ENCODE results near the gene ELF2.

ELF2 gene

GRCh38 chr4:139154538-139154937, 22.5 kb downstream of the ELF2 start:
- Histone ChIP-seq H3K9me3 (ENCODE audit: control insufficient read depth, low read length) (no peaks in the 10 kb centered on the region), H3K4me3 (ENCODE audit: low read length) (no peak overlapping the region), H3K27me3 (replicated peaks; ENCODE audit: control insufficient read depth, insufficient read depth, low read length) (no peaks in the 10 kb centered on the region), H3K36me3 (ENCODE audit: control insufficient read depth, insufficient read depth, low read length, severe bottlenecking) (no peaks in the 10 kb centered on the region), H3K9ac (ENCODE audit: low read length) (no peak overlapping the region), H3K4me1 (ENCODE audit: control insufficient read depth, insufficient read depth, low read length) (peaks cover 4% of the 10 kb centered on the region)
- DNase-seq (ENCODE audit: low read depth): no peak

GRCh38 chr4:139154134-139154421, 22.9 kb downstream of the ELF2 start:
- Histone ChIP-seq H3K36me3 (ENCODE audit: control insufficient read depth, insufficient read depth, low read length, severe bottlenecking) (no peaks in the 10 kb centered on the region), H3K4me3 (ENCODE audit: low read length) (no peak overlapping the region)
- no peak for DNase-seq (ENCODE audit: low read depth)

GRCh38 chr4:139153411-139154133, 23.4 kb downstream of the ELF2 start:
- Histone ChIP-seq H3K36me3 (ENCODE audit: control insufficient read depth, insufficient read depth, low read length, severe bottlenecking) (no peaks in the 10 kb centered on the region), H3K4me3 (ENCODE audit: low read length) (no peak overlapping the region)

More at GRCh38 chr4:139154134-139154421, 22.9 kb downstream of the ELF2 start:
- H3K27me3 ChIP-seq (replicated peaks; ENCODE audit: control insufficient read depth, insufficient read depth, low read length): no peaks in the 10 kb centered on the region
- peaks cover 4% of the 10 kb centered on the region for H3K4me1 ChIP-seq (ENCODE audit: control insufficient read depth, insufficient read depth, low read length)
- no peaks in the 10 kb centered on the region for H3K9me3 ChIP-seq (ENCODE audit: control insufficient read depth, low read length)
- no peak overlapping the region for H3K9ac ChIP-seq (ENCODE audit: low read length)

GRCh38 chr4:139152249-139152648, 24.8 kb downstream of the ELF2 start:
- no peak for DNase-seq (ENCODE audit: low read depth)
- no peaks in the 10 kb centered on the region for H3K9me3 ChIP-seq (ENCODE audit: control insufficient read depth, low read length)
- H3K9ac ChIP-seq (ENCODE audit: low read length): no peak overlapping the region
- no peaks in the 10 kb centered on the region for H3K36me3 ChIP-seq (ENCODE audit: control insufficient read depth, insufficient read depth, low read length, severe bottlenecking)
- H3K27me3 ChIP-seq (replicated peaks; ENCODE audit: control insufficient read depth, insufficient read depth, low read length): no peaks in the 10 kb centered on the region
- no peak overlapping the region for H3K4me3 ChIP-seq (ENCODE audit: low read length)
- peaks cover 4% of the 10 kb centered on the region for H3K4me1 ChIP-seq (ENCODE audit: control insufficient read depth, insufficient read depth, low read length)

More at GRCh38 chr4:139153411-139154133, 23.4 kb downstream of the ELF2 start:
- Histone ChIP-seq H3K27me3 (replicated peaks; ENCODE audit: control insufficient read depth, insufficient read depth, low read length) (no peaks in the 10 kb centered on the region), H3K9me3 (ENCODE audit: control insufficient read depth, low read length) (no peaks in the 10 kb centered on the region), H3K4me1 (ENCODE audit: control insufficient read depth, insufficient read depth, low read length) (peaks cover 4% of the 10 kb centered on the region), H3K9ac (ENCODE audit: low read length) (no peak overlapping the region)
- peak; percentile 51 for DNase-seq (ENCODE audit: low read depth)

GRCh38 chr4:139146926-139147629, 29.9 kb downstream of the ELF2 start:
- Histone ChIP-seq H3K4me1 (ENCODE audit: control insufficient read depth, insufficient read depth, low read length) (no peaks in the 10 kb centered on the region), H3K9me3 (ENCODE audit: control insufficient read depth, low read length) (peaks cover 4% of the 10 kb centered on the region), H3K4me3 (ENCODE audit: low read length) (no peak overlapping the region), H3K9ac (ENCODE audit: low read length) (no peak overlapping the region), H3K27me3 (replicated peaks; ENCODE audit: control insufficient read depth, insufficient read depth, low read length) (no peaks in the 10 kb centered on the region), H3K36me3 (ENCODE audit: control insufficient read depth, insufficient read depth, low read length, severe bottlenecking) (no peaks in the 10 kb centered on the region)
- no peak for DNase-seq (ENCODE audit: low read depth)

- H3K4me3 ChIP-seq (ENCODE audit: low read length): no peak overlapping the region
- no peaks in the 10 kb centered on the region for H3K27me3 ChIP-seq (replicated peaks; ENCODE audit: control insufficient read depth, insufficient read depth, low read length)
- no peaks in the 10 kb centered on the region for H3K36me3 ChIP-seq (ENCODE audit: control insufficient read depth, insufficient read depth, low read length, severe bottlenecking)
- DNase-seq (ENCODE audit: low read depth): no peak
- peaks cover 4% of the 10 kb centered on the region for H3K9me3 ChIP-seq (ENCODE audit: control insufficient read depth, low read length)
- no peak overlapping the region for H3K9ac ChIP-seq (ENCODE audit: low read length)
- no peaks in the 10 kb centered on the region for H3K4me1 ChIP-seq (ENCODE audit: control insufficient read depth, insufficient read depth, low read length)
Measured at GRCh38 chr4:139145552-139145932, 31.5 kb downstream of the ELF2 start.

- peaks cover 4% of the 10 kb centered on the region for H3K9me3 ChIP-seq (ENCODE audit: control insufficient read depth, low read length)
- H3K27me3 ChIP-seq (replicated peaks; ENCODE audit: control insufficient read depth, insufficient read depth, low read length): no peaks in the 10 kb centered on the region
- no peak overlapping the region for H3K4me3 ChIP-seq (ENCODE audit: low read length)
- no peaks in the 10 kb centered on the region for H3K4me1 ChIP-seq (ENCODE audit: control insufficient read depth, insufficient read depth, low read length)
- H3K9ac ChIP-seq (ENCODE audit: low read length): no peak overlapping the region
- H3K36me3 ChIP-seq (ENCODE audit: control insufficient read depth, insufficient read depth, low read length, severe bottlenecking): no peaks in the 10 kb centered on the region
- DNase-seq (ENCODE audit: low read depth): no peak
Measured at GRCh38 chr4:139144911-139145551, 32.0 kb downstream of the ELF2 start.

GRCh38 chr4:139144161-139144859, 32.7 kb downstream of the ELF2 start:
- Histone ChIP-seq H3K27me3 (replicated peaks; ENCODE audit: control insufficient read depth, insufficient read depth, low read length) (no peaks in the 10 kb centered on the region), H3K9me3 (ENCODE audit: control insufficient read depth, low read length) (peaks cover 4% of the 10 kb centered on the region), H3K9ac (ENCODE audit: low read length) (no peak overlapping the region), H3K36me3 (ENCODE audit: control insufficient read depth, insufficient read depth, low read length, severe bottlenecking) (no peaks in the 10 kb centered on the region), H3K4me1 (ENCODE audit: control insufficient read depth, insufficient read depth, low read length) (no peaks in the 10 kb centered on the region), H3K4me3 (ENCODE audit: low read length) (no peak overlapping the region)
- DNase-seq (ENCODE audit: low read depth): peak; percentile 49

GRCh38 chr4:139142980-139143379, 34.0 kb downstream of the ELF2 start:
- no peaks in the 10 kb centered on the region for H3K36me3 ChIP-seq (ENCODE audit: control insufficient read depth, insufficient read depth, low read length, severe bottlenecking)
- H3K9ac ChIP-seq (ENCODE audit: low read length): no peak overlapping the region
- H3K4me3 ChIP-seq (ENCODE audit: low read length): no peak overlapping the region
- H3K27me3 ChIP-seq (replicated peaks; ENCODE audit: control insufficient read depth, insufficient read depth, low read length): no peaks in the 10 kb centered on the region
- DNase-seq (ENCODE audit: low read depth): no peak
- H3K9me3 ChIP-seq (ENCODE audit: control insufficient read depth, low read length): peaks cover 4% of the 10 kb centered on the region
- H3K4me1 ChIP-seq (ENCODE audit: control insufficient read depth, insufficient read depth, low read length): no peaks in the 10 kb centered on the region

GRCh38 chr4:139142087-139142486, 34.9 kb downstream of the ELF2 start:
- H3K4me3 ChIP-seq (ENCODE audit: low read length): no peak overlapping the region
- H3K9me3 ChIP-seq (ENCODE audit: control insufficient read depth, low read length): peaks cover 4% of the 10 kb centered on the region
- no peaks in the 10 kb centered on the region for H3K27me3 ChIP-seq (replicated peaks; ENCODE audit: control insufficient read depth, insufficient read depth, low read length)
- no peaks in the 10 kb centered on the region for H3K4me1 ChIP-seq (ENCODE audit: control insufficient read depth, insufficient read depth, low read length)
- DNase-seq (ENCODE audit: low read depth): no peak
- H3K9ac ChIP-seq (ENCODE audit: low read length): no peak overlapping the region
- peaks cover 5% of the 10 kb centered on the region for H3K36me3 ChIP-seq (ENCODE audit: control insufficient read depth, insufficient read depth, low read length, severe bottlenecking)

- H3K9ac ChIP-seq (ENCODE audit: low read length): no peak overlapping the region
- H3K4me1 ChIP-seq (ENCODE audit: control insufficient read depth, insufficient read depth, low read length): no peaks in the 10 kb centered on the region
- H3K36me3 ChIP-seq (ENCODE audit: control insufficient read depth, insufficient read depth, low read length, severe bottlenecking): peaks cover 11% of the 10 kb centered on the region
- DNase-seq (ENCODE audit: low read depth): no peak
- H3K27me3 ChIP-seq (replicated peaks; ENCODE audit: control insufficient read depth, insufficient read depth, low read length): no peaks in the 10 kb centered on the region
- no peaks in the 10 kb centered on the region for H3K9me3 ChIP-seq (ENCODE audit: control insufficient read depth, low read length)
- H3K4me3 ChIP-seq (ENCODE audit: low read length): no peak overlapping the region
Measured at GRCh38 chr4:139137763-139138162, 39.3 kb downstream of the ELF2 start.
